MCF 10A (cell line): ENCODE measurements around the gene URAD. TPM values are rescaled to one million over a fixed set of nuclear protein-coding genes. Genes with fewer than 3 reads are reported as not detected.

ENCODE experiments used
- BruUV-seq: library from RNA; stranded (reverse); fragments of 400-500 nt; replicated peaks from 2 replicates; lab custom pipeline; 2021; lab: Mats Ljungman, UMichigan
- CTCF ChIA-PET: fragments of 300-600 bp; sonication (Branson Sonifier 250); formaldehyde crosslinking; extraction: SDS; loops from one replicate; lab custom pipeline; 2021; ENCODE audit warnings: antibody characterized with exemption, inconsistent platforms; lab: Yijun Ruan, JAX
- POLR2A ChIA-PET: fragments of 300-600, 350-650 bp; sonication (Branson Sonifier 250); formaldehyde crosslinking; extraction: SDS; loops from one replicate; lab custom pipeline; 2020; ENCODE audit warnings: antibody characterized with exemption, inconsistent platforms; lab: Yijun Ruan, JAX
- DNase-seq: peaks from one replicate; pipeline ENCODE4 v3.0.0-alpha.2; 2018; ENCODE audit not compliant: unreplicated experiment
- H3K27ac Mint-ChIP-seq: one replicate; pipeline ENCODE4 v1.8.0; 2022; ENCODE audit warnings: mild to moderate bottlenecking, low read depth, mixed read lengths; ENCODE audit not compliant: unreplicated experiment
- H3K27me3 Mint-ChIP-seq: one replicate; pipeline ENCODE4 v1.8.0; 2022; ENCODE audit warnings: mixed read lengths; ENCODE audit not compliant: insufficient read depth, unreplicated experiment
- H3K36me3 Mint-ChIP-seq: one replicate; pipeline ENCODE4 v1.8.0; 2022; ENCODE audit warnings: mild to moderate bottlenecking, moderate library complexity, mixed read lengths; ENCODE audit not compliant: insufficient read depth, unreplicated experiment
- H3K4me1 Mint-ChIP-seq: one replicate; pipeline ENCODE4 v1.8.0; 2022; ENCODE audit warnings: mixed read lengths; ENCODE audit not compliant: insufficient read depth, unreplicated experiment
- H3K4me3 Mint-ChIP-seq: one replicate; pipeline ENCODE4 v1.8.0; 2022; ENCODE audit warnings: mild to moderate bottlenecking, moderate library complexity, mixed read lengths; ENCODE audit not compliant: unreplicated experiment
- H3K9me3 Mint-ChIP-seq: one replicate; pipeline ENCODE4 v1.8.0; 2022; ENCODE audit warnings: mixed read lengths; ENCODE audit not compliant: unreplicated experiment
- intact Hi-C: fragments of 100-400 bp; cut with micrococcal nuclease; formaldehyde crosslinking; loops from 2 replicates; pipeline ENCODE4 v1.14.1; 2022
- total RNA-seq: library from RNA; stranded (reverse); gene quantifications from 2 replicates; pipeline ENCODE4 v1.2.3, GENCODE V29; 2022
- TF ChIP-seq, protein P1 (sequence below): fragments of 200-600 bp; IDR thresholded peaks from one replicate; pipeline ENCODE4 v1.8.0; 2022; ENCODE audit warnings: antibody characterized with exemption, mild to moderate bottlenecking; ENCODE audit not compliant: unreplicated experiment

URAD gene
- total RNA-seq, 1 experiment from 2014 or later, result not detected

DNA sequence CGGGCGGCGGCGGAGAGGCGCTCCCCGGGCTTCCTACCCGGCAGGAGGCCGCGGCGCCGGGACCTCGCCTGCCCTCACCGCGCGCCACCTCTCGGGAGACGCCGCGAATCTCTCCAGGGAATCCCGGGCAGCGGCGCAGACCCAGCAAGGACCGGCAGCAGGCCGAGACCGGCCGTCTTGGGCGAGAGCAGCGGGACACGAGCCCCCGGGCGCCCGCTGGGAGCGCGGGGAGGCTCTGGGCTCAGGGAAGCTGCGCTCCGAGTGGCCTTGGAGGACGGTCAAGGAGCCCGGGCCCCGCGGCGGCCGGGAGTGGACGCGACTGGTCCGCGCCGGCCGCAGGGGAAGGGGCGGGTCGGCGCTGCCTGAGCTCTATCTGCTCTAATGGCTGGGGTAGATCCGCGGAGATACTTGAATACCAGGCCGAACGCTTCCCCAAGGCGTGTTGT, 34.1 kb downstream of the URAD start:
- no peak for DNase-seq
- H3K36me3 Mint-ChIP-seq, result no peaks in the 10 kb centered on the region
- POLR2A ChIA-PET, result interaction anchor here (1.2 kb wide), 1 partner anchor 124 kb away, joined by 6 read pairs; no protein-coding TSS in a partner anchor
- H3K4me1 Mint-ChIP-seq, result no peaks in the 10 kb centered on the region
- no peaks in the 10 kb centered on the region for H3K27me3 Mint-ChIP-seq
- TF ChIP-seq, protein P1, sequence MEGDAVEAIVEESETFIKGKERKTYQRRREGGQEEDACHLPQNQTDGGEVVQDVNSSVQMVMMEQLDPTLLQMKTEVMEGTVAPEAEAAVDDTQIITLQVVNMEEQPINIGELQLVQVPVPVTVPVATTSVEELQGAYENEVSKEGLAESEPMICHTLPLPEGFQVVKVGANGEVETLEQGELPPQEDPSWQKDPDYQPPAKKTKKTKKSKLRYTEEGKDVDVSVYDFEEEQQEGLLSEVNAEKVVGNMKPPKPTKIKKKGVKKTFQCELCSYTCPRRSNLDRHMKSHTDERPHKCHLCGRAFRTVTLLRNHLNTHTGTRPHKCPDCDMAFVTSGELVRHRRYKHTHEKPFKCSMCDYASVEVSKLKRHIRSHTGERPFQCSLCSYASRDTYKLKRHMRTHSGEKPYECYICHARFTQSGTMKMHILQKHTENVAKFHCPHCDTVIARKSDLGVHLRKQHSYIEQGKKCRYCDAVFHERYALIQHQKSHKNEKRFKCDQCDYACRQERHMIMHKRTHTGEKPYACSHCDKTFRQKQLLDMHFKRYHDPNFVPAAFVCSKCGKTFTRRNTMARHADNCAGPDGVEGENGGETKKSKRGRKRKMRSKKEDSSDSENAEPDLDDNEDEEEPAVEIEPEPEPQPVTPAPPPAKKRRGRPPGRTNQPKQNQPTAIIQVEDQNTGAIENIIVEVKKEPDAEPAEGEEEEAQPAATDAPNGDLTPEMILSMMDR, result no peak
- intact Hi-C loops, result loop anchor here (2.0 to 10.0 kb wide), 3 partner anchors 180 to 580 kb away; no protein-coding TSS in a partner anchor
- H3K27ac Mint-ChIP-seq, result no peak overlapping the region
- CTCF ChIA-PET, result interaction anchor here (0.7 to 7.1 kb wide), 13 partner anchors 12 to 592 kb away, joined by 3 to 85 read pairs (median 6); no protein-coding TSS in a partner anchor
- BruUV-seq, result no TSS peak
- no peak overlapping the region for H3K4me3 Mint-ChIP-seq
- no peaks in the 10 kb centered on the region for H3K9me3 Mint-ChIP-seq

DNA sequence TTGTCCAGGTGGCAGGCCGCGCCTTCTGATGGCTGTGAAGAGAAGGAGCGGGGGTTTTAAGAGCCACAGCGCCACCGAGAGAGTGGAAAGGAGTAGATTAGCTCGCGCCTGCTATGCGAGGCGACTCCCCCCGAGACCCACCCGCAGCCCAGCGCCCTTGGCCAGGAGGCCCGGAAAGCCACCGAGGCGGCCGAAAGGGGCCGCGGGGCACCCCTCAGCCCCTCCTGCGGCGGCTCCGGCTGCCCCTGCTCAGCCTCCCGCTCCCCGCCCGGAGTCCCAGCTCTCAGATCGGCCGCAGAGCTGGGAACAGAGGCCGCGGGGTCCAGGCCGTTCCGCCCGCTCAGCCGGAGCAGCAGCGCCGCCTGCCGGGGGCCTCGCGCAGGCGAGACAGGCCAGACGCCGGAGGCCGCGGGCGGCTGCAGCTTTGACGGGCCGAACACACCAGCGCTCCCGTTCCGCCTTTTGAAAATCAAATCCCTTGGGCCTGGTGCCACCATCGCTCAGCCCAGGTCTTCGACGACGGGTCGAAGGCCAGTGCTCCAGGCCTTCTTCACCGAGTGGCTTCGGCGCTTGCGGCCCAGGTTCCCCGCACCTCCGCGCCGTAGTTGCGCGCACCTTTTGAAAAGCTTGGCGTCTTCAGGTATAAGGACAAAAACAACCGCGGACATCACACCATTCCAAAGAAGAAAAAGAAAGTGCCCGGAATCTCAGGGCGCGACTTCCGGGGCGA, 34.7 kb downstream of the URAD start:
- no TSS peak for BruUV-seq
- Mint-ChIP-seq H3K9me3 (no peaks in the 10 kb centered on the region), H3K27ac (peak overlapping the region; percentile 62), H3K27me3 (no peaks in the 10 kb centered on the region), H3K4me1 (no peaks in the 10 kb centered on the region), H3K4me3 (peak overlapping the region; percentile 37), H3K36me3 (no peaks in the 10 kb centered on the region)
- intact Hi-C loops, result loop anchor here (1.0 to 10.0 kb wide), 5 partner anchors 85 to 579 kb away; no protein-coding TSS in a partner anchor
- DNase-seq, result peak; percentile 70
- CTCF ChIA-PET, result interaction anchor here (0.5 to 7.1 kb wide), 20 partner anchors 12 to 592 kb away, joined by 3 to 85 read pairs (median 4); no protein-coding TSS in a partner anchor
- POLR2A ChIA-PET, result interaction anchor here (0.7 to 1.2 kb wide), 2 partner anchors 57 to 124 kb away, joined by 3 to 6 read pairs; no protein-coding TSS in a partner anchor
- TF ChIP-seq, protein P1, result peak; percentile 96

DNA sequence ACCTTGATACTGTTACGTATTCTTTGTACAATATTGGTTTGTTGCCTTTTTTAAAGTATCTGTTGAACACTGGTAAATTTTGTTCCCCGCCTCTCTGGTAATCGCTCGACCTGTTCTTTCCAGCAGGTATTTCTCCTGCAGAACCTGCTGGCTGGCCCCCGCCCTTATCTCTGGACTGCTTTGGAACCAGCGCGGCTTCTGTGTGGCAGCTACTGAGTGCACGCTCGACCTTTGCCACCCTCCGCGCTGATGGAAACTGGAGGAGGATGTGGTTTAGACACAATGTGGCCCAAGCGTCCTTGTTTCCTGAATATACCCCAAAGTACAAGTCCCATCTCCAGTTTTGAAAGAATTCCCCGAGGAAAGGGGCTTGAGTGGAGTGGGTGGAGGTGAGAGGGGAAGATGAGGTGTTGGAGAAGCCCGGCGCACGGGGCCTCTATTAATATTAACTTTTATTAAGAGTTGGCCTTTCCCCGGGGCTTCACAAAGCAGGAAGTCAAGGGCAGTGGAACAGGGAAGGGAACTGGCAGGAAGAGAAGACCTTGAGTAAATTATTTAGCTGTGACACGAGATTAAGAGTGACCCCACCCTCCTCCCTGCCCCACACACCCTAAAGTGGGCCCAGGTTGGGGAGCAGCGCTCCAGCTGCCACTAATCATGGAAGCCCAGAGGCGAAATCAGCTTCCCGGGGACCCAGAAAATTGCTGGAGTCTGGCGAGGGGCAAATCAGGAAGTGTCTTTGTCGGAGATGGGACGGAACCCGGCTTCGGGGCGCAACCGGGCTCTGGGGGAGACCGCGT, 35.4 kb downstream of the URAD start:
- TF ChIP-seq, protein P1, result no peak
- H3K9me3 Mint-ChIP-seq, result no peaks in the 10 kb centered on the region
- H3K4me3 Mint-ChIP-seq, result peak overlapping the region; percentile 37
- POLR2A ChIA-PET, result interaction anchor here (0.7 to 1.2 kb wide), 2 partner anchors 56 to 123 kb away, joined by 3 to 6 read pairs; no protein-coding TSS in a partner anchor
- DNase-seq, result no peak
- no peaks in the 10 kb centered on the region for H3K36me3 Mint-ChIP-seq
- peak overlapping the region; percentile 62 for H3K27ac Mint-ChIP-seq
- intact Hi-C loops, result loop anchor here (1.0 to 10.0 kb wide), 4 partner anchors 84 to 578 kb away; no protein-coding TSS in a partner anchor
- H3K4me1 Mint-ChIP-seq, result no peaks in the 10 kb centered on the region
- H3K27me3 Mint-ChIP-seq, result no peaks in the 10 kb centered on the region
- CTCF ChIA-PET, result interaction anchor here (0.5 to 7.1 kb wide), 13 partner anchors 11 to 553 kb away, joined by 3 to 85 read pairs (median 3); no protein-coding TSS in a partner anchor
- no TSS peak for BruUV-seq
